SK-N-MC (cell line): Measurements from ENCODE around the gene ZNF74.

ENCODE experiments used
- DNase-seq: peaks from one replicate; pipeline ENCODE4 v3.0.0-alpha.2; 2011; ENCODE audit warnings: low read depth, low spot score
- H3K27ac ChIP-seq: fragments of 200-600 bp; sonication (generic); 2 replicates; pipeline ENCODE4 v1.5.1; 2016; ENCODE audit warnings: mixed run types
- H3K36me3 ChIP-seq: fragments of 200-600 bp; sonication (generic); 2 replicates; pipeline ENCODE4 v1.6.1; 2017; ENCODE audit warnings: antibody characterized with exemption, low read length, mixed read lengths; ENCODE audit not compliant: insufficient read depth
- H3K4me3 ChIP-seq: fragments of 200-600 bp; sonication (generic); 2 replicates; pipeline ENCODE4 v1.5.1; 2016
- H3K9ac ChIP-seq: fragments of 200-600 bp; sonication (generic); 2 replicates; pipeline ENCODE4 v1.8.0; 2017; ENCODE audit warnings: mixed run types, mixed read lengths; ENCODE audit not compliant: insufficient read length
- H3K9me3 ChIP-seq: fragments of 200-600 bp; sonication (generic); 2 replicates; pipeline ENCODE4 v1.6.1; 2017; ENCODE audit warnings: low read depth, mild to moderate bottlenecking, antibody characterized with exemption, low read length, moderate library complexity, mixed read lengths
- EZH2 ChIP-seq: fragments of 200-600 bp; sonication (generic); IDR thresholded peaks from one replicate; pipeline ENCODE4 v1.6.1; 2017; ENCODE audit warnings: antibody characterized with exemption
- FOXP2 ChIP-seq: optimal IDR thresholded peaks from 2 replicates; pipeline ENCODE3; 2011; ENCODE audit warnings: mild to moderate bottlenecking, moderate library complexity; ENCODE audit not compliant: insufficient read depth; ENCODE audit errors: extremely low read length, control extremely low read depth
- POLR2AphosphoS5 ChIP-seq: IDR thresholded peaks from 2 replicates; pipeline ENCODE4 v1.6.1; 2012; ENCODE audit warnings: mild to moderate bottlenecking, low read depth, low read length, borderline replicate concordance

ZNF74 gene

GRCh38 chr22:20423008-20423905 lies 29.3 kb downstream of the ZNF74 start:
- no peak for DNase-seq
- Histone ChIP-seq H3K36me3 (peaks cover 9% of the 10 kb centered on the region; the same call in 1 of the 2 replicates), H3K9ac (no peak overlapping the region), H3K4me3 (peak overlapping the region; percentile 31), H3K27ac (peak overlapping the region; percentile 80), H3K9me3 (no peaks in the 10 kb centered on the region)
- no peak for TF ChIP-seq EZH2
- TF ChIP-seq FOXP2: no peak
- no peak; the same call in 1 of the 2 replicates for TF ChIP-seq POLR2AphosphoS5

DNA sequence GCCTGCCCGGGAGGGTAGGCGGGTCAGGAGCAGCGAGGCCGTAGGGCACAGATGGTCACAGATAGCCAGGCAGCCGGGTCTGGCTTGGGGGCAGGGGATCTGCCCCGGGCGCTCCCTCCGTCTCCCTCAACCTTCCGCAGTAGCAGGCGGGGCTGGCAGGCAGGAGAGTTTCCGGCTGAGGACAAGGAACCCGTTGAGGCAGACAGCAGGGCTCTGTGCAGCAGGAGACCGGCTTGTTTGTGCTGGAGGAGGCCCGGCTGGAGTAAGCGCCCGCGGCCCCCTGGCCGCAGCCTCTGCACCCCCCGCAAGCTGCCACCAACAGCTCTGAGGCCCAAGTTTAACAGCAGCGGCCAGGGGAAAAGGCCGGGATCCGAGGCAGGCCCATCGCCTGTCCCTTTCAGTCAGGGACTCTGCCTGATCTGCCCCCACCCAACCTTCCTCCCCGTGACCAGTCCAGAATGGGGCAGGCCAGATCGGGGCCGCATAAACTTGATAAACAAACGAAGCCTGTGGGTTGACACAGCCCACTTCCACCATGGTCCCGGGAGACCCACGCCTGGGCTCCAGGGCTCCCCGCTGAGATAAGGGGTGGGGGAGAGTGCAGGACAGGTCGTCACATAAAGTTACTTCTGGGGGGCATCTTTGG lies 30.1 kb downstream of the ZNF74 start:
- DNase-seq: no peak
- H3K9ac ChIP-seq: no peak overlapping the region
- TF ChIP-seq FOXP2 (no peak), POLR2AphosphoS5 (no peak; the same call in 1 of the 2 replicates), EZH2 (no peak)
- no peaks in the 10 kb centered on the region for H3K9me3 ChIP-seq
- peak overlapping the region; percentile 80 for H3K27ac ChIP-seq
- H3K4me3 ChIP-seq: peak overlapping the region; percentile 31; the same call in 1 of the 2 replicates
- peaks cover 9% of the 10 kb centered on the region; the same call in 1 of the 2 replicates for H3K36me3 ChIP-seq

DNA sequence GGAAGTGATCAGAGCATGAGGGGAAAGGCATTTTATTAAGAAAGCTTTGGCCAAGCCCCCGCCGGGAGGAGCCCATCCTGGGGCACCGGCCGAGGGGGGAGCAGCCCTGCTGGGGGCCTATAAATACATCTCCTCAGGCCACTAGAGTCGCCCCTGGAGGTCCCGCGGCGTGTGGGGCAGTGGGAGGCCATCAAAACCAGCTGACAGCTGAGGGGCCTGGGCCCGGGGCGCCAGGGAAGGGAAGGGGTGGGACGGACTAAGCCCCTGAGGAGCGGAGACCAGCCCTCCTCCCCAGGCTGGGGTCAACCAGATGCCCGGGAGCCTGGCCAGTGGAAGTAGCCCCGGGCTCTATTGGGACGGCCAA lies 30.6 kb downstream of the ZNF74 start:
- TF ChIP-seq FOXP2: no peak
- no peak for TF ChIP-seq EZH2
- no peak for TF ChIP-seq POLR2AphosphoS5
- Histone ChIP-seq H3K9me3 (no peaks in the 10 kb centered on the region), H3K36me3 (peaks cover 9% of the 10 kb centered on the region; the same call in 1 of the 2 replicates), H3K9ac (no peak overlapping the region), H3K27ac (peak overlapping the region; percentile 80), H3K4me3 (no peak overlapping the region)
- no peak for DNase-seq

GRCh38 chr22:20424932-20425565 lies 31.1 kb downstream of the ZNF74 start:
- TF ChIP-seq POLR2AphosphoS5 (no peak), FOXP2 (no peak), EZH2 (no peak)
- DNase-seq: no peak
- Histone ChIP-seq H3K27ac (peak overlapping the region; percentile 80; the same call in 1 of the 2 replicates), H3K9me3 (no peaks in the 10 kb centered on the region), H3K9ac (no peak overlapping the region), H3K4me3 (no peak overlapping the region), H3K36me3 (peaks cover 9% of the 10 kb centered on the region; the same call in 1 of the 2 replicates)

DNA sequence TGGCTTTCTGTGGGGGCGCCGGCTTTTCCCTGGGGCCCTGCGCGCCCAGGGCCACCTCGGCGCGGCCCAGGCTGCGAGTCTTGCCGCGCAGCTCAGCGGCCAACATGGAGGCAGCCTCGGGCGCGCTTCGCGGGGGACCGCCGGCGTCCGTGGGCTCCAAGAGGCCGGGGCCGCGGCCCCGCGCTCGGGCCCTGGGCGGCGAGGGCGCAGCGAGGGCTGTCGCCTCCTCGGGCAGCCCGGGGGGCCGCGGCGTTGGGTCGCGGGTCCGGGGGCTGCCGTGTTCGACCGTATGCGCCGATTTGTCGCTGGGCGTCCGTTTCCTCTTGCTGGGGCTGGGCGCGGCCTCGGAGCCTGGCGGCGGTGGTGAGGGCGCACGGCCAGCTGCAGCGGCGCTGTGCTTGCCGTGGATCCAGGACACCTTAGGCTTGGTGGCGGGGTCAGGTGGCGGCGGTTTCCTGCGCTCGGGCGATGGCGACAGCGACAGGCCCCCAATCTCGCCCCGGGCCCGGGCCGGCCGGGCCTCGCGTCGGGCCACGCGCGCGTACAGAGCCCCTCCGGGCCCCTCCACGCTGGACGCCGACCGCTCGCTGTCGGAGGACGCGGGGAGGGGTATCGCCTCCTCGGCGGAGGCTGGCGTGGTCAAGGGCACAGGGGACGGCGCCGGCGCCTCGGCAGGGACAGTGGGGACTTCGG lies 31.8 kb downstream of the ZNF74 start:
- TF ChIP-seq FOXP2 (no peak), POLR2AphosphoS5 (no peak), EZH2 (no peak)
- H3K9ac ChIP-seq: no peak overlapping the region
- H3K9me3 ChIP-seq: no peaks in the 10 kb centered on the region
- no peak for DNase-seq
- H3K4me3 ChIP-seq: no peak overlapping the region
- peaks cover 9% of the 10 kb centered on the region; the same call in 1 of the 2 replicates for H3K36me3 ChIP-seq
- no peak overlapping the region for H3K27ac ChIP-seq

DNA sequence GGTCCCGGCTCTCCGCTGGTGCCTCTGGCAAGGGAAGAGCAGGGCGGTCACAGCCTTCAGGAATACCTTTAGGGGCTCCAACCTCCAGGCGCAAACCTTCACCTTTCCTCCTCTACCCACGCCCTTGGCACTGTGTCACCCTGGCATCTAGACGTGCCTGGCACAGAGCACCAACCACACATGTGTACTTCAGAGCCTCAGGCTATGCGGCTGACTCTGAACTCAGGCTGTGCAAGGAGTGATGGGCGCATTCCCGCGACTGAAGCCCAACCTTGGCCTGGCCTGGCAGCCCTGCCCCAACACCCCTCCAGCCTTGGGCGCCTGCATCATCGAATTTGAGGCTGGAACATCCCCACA lies 32.3 kb downstream of the ZNF74 start:
- H3K36me3 ChIP-seq: peaks cover 9% of the 10 kb centered on the region; the same call in 1 of the 2 replicates
- no peak for DNase-seq
- no peak overlapping the region for H3K9ac ChIP-seq
- no peak overlapping the region for H3K27ac ChIP-seq
- H3K9me3 ChIP-seq: no peaks in the 10 kb centered on the region
- TF ChIP-seq FOXP2 (no peak), EZH2 (no peak), POLR2AphosphoS5 (no peak)
- H3K4me3 ChIP-seq: no peak overlapping the region

- H3K9ac ChIP-seq: no peak overlapping the region
- no peaks in the 10 kb centered on the region for H3K9me3 ChIP-seq
- H3K36me3 ChIP-seq: peaks cover 9% of the 10 kb centered on the region; the same call in 1 of the 2 replicates
- TF ChIP-seq FOXP2: no peak
- no peak for TF ChIP-seq POLR2AphosphoS5
- TF ChIP-seq EZH2: no peak
- DNase-seq: no peak
- H3K27ac ChIP-seq: no peak overlapping the region
- no peak overlapping the region for H3K4me3 ChIP-seq
Measured at GRCh38 chr22:20427104-20427944, 33.4 kb downstream of the ZNF74 start.
